A549 (cell line): ENCODE measurements around the gene COX7B.
"Not testable (repeated sequence)": the region's sequence is repeated elsewhere in the genome, so short reads cannot be mapped to it uniquely, and the experiment has no call there.

Source experiments
- BHLHE40 ChIP-seq: IDR thresholded peaks from 2 replicates; pipeline ENCODE4 v1.6.1; 2012; ENCODE audit warnings: low read depth, low read length, inconsistent platforms
- PHF8 ChIP-seq: fragments of 200-600 bp; sonication (generic); IDR thresholded peaks from 2 replicates; pipeline ENCODE4 v1.6.1; 2016; ENCODE audit warnings: low read depth, mild to moderate bottlenecking, antibody characterized with exemption, moderate library complexity, borderline replicate concordance
- RFX5 ChIP-seq: fragments of 450-650 bp; IDR thresholded peaks from 2 replicates; pipeline ENCODE4 v1.7.1; 2014; ENCODE audit warnings: antibody characterized with exemption, mild to moderate bottlenecking, moderate library complexity
- SMC3 ChIP-seq: fragments of >200 bp; sonication (Bioruptor Twin); formaldehyde crosslinking; IDR thresholded peaks from 3 replicates; pipeline ENCODE4 v1.6.1; 2018; ENCODE audit warnings: inconsistent platforms
- TF ChIP-seq, protein P1 (sequence below): fragments of 200-600 bp; sonication (generic); IDR thresholded peaks from 2 replicates; pipeline ENCODE4 v1.6.1; 2016; ENCODE audit warnings: antibody characterized with exemption, mild to moderate bottlenecking, moderate library complexity

DNA sequence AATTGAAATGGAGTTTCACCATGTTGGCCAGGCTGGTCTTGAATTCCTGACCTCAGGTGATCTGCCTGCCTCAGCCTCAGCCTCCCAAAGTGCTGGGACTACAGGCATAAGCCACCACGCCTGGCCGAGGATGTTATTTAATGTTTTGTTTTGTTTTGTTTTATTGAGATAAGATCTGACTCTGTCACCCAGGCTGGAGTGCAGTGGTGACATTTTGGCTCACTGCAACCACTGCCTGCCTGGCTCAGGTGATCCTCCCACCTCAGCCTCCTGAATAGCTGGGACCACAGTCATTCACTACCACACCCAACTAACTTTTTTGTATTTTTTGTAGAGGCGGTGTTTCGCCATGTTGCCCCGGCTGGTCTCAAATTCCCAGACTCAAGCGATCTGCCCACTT, 45.8 kb downstream of the COX7B start:
- not testable (repeated sequence) for TF ChIP-seq PHF8, SMC3, BHLHE40, RFX5
- TF ChIP-seq, protein P1, sequence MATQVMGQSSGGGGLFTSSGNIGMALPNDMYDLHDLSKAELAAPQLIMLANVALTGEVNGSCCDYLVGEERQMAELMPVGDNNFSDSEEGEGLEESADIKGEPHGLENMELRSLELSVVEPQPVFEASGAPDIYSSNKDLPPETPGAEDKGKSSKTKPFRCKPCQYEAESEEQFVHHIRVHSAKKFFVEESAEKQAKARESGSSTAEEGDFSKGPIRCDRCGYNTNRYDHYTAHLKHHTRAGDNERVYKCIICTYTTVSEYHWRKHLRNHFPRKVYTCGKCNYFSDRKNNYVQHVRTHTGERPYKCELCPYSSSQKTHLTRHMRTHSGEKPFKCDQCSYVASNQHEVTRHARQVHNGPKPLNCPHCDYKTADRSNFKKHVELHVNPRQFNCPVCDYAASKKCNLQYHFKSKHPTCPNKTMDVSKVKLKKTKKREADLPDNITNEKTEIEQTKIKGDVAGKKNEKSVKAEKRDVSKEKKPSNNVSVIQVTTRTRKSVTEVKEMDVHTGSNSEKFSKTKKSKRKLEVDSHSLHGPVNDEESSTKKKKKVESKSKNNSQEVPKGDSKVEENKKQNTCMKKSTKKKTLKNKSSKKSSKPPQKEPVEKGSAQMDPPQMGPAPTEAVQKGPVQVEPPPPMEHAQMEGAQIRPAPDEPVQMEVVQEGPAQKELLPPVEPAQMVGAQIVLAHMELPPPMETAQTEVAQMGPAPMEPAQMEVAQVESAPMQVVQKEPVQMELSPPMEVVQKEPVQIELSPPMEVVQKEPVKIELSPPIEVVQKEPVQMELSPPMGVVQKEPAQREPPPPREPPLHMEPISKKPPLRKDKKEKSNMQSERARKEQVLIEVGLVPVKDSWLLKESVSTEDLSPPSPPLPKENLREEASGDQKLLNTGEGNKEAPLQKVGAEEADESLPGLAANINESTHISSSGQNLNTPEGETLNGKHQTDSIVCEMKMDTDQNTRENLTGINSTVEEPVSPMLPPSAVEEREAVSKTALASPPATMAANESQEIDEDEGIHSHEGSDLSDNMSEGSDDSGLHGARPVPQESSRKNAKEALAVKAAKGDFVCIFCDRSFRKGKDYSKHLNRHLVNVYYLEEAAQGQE = not testable (repeated sequence)
